Epithelial cell of esophagus (primary cell): Measurements from ENCODE around the gene WNT9A.

Experiments
- DNase-seq: peaks from one replicate; pipeline ENCODE4 v3.0.0; 2010; ENCODE audit warnings: low read depth
- H3K4me3 ChIP-seq: 2 replicates; pipeline ENCODE4 v1.5.1; 2011; ENCODE audit warnings: mild to moderate bottlenecking, low read length, control low read depth
- CTCF ChIP-seq: IDR thresholded peaks from 2 replicates; pipeline ENCODE4 v1.5.1; 2011; ENCODE audit warnings: low read depth, mild to moderate bottlenecking, low read length, control low read depth, inconsistent platforms; ENCODE audit not compliant: insufficient read depth; ENCODE audit errors: missing control alignments

Gene WNT9A

GRCh38 chr1:227934476-227935313 is 13.0 kb downstream of the WNT9A start:
- peak; percentile 89 for DNase-seq
- no peak overlapping the region for H3K4me3 ChIP-seq
- TF ChIP-seq CTCF: no peak

DNA sequence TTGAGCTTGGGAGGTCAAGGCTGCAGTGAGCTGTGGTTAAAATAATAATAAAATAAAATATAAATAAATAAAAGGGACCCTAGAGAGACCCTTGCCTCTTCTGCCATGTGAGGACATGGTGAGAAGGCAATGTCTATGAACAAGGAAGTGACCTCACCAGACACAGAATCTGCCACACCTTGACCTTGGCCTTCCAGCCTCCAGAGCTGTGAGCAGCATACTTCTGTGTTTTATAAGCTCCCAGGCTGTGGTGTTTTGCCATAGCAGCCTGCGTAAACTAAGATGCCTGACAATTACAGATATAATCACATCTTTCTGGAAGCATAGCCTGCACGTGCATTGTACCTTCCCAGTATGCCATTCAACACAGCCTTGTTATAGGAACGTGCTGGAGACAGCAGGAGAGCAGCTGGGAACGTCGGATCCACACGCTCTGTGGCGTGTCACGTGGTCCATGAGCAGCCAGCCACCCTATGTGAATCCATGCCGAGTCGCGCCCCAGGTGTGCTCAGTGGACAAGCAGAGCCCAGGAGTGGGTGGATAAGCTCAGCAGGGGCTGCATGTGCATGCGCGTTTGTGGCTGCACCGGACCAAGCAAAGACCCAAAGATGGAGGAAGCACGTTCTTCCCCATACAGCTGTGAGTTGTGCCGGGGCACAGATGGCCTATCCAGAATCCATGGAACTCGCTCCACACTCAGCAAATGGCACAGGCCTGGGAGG is 17.8 kb downstream of the WNT9A start:
- no peak overlapping the region for H3K4me3 ChIP-seq
- no peak for DNase-seq
- no peak for TF ChIP-seq CTCF

- no peak overlapping the region for H3K4me3 ChIP-seq
- no peak for TF ChIP-seq CTCF
- DNase-seq: no peak
Measured at GRCh38 chr1:227928811-227929375, 18.8 kb downstream of the WNT9A start.

- no peak for TF ChIP-seq CTCF
- H3K4me3 ChIP-seq: no peak overlapping the region
- no peak for DNase-seq
Measured at GRCh38 chr1:227927971-227928741, 19.6 kb downstream of the WNT9A start.

DNA sequence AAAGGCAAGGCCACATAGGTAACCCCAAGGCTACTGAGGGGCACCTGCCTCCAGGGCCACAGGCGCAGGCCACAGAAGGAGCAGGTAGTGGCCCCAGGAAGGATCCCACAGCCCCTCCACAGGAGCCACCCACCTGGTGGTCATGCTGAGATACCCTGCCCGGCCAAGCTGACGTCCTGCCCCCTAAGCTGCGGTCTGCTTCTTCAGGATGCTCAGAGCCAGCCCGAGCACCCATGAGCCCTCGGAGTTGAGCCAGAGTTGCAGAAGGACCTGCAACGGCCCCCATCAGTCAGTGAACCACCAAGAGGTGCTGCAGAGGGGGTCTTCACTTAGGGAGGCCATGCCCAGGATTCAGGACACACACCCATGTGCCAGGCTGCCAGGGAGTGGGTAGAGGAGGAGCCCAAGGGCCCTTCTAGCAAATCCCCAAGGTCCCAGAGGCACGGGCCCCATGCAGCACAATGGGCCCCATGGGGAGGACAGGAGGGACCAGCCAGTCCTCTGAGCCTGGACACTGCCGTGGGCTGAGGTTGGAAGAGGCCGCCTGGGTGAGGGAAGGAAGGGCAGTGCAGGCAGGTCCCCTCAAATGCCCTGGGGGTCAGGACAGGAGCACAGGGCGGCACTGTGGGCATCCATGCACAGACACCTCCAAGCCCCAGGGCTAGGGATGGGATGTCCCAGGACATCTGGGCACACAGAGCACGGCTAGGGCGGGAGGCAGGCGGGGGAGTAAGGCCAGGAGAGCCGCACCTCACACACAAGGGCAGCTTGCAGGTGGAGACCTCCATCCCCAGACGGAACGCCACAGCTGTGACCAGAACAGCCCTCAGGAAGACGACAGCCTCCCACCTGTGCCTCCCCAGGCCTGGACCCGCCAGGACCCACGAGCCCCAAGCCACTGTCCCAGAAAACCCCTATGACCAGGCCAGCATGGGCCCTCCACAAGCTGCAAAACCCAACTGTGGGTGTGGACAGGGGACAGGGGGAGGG is 20.5 kb downstream of the WNT9A start:
- DNase-seq: no peak
- H3K4me3 ChIP-seq: no peak overlapping the region
- TF ChIP-seq CTCF: no peak
